EH (cell line): ENCODE measurements around the gene PUDP.

Source experiments
- DNase-seq: peaks from one replicate; pipeline ENCODE4 v3.0.0-alpha.2; 2015; ENCODE audit warnings: low read depth

The PUDP gene

DNA sequence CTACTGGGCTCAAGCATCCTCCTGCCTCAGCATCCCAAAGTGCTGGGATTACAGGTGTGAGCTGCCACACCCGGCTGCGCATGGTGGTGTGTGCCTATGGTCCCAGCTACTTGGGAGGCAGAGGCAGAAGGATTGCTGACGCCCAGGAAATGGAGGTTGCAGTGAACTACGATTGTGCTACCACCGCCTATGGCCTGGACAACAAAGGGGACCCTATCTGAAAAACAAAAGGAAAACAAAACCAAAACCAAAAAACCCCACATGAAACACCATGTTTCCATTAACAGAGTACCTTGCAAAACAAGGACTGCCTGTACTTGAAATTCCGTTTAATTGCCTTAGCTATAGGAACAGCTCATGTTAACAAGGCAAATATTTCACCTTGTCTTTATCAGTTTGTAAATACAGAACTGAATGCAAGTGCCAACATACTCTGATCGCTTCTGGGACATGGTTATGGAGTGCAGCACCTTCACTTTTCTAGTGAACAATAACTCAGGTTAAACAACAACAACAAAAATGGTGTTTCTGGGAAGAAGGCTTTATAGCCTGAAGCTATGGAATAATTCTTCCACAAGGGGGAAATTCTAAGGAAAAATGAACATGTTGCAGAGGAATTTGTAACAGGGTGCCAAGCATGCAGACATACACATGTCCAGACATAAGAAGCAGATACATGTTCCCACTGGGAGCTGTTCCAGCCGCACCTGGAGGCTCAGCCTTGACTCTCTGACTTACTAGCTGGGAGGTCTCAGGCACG is 73.6 kb downstream of the PUDP start:
- no peak for DNase-seq

DNA sequence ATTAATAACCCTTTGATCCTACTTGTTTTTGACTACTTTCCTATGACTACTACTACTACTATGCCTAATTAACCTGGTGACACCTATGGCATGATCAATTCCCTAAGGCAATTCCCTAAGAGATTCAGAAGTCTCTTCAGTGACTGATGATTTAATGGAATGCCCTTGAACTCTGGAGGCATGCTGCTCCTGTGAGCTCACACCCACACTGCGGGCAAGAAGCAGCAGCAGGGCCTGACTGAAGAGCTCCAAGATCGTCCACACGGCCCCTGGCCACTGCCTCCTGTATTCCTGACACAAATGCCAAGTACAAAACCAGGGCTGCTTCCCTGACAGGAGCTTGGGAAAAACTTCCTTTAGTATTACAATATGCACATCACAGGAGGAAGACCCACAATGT is 74.6 kb downstream of the PUDP start:
- no peak for DNase-seq

DNA sequence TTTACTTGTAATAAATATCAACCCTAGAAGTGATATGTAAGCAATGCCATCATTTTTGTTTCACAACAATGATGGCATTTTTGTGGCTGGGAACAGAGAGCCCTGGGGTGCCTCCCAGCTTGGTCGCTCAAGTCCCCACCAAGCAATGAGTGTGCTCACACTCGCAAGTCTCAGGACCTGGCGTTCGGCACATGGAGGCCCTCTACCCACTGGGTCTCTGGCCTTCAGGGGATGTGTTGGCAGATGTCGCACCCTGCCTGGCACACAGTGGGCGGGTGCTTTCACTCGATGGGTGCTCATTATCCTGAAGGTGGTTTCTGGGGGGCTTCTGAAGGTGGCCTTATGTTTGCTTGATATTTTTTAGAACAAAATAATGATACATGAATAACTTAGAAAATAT is 75.1 kb downstream of the PUDP start:
- DNase-seq = no peak

DNA sequence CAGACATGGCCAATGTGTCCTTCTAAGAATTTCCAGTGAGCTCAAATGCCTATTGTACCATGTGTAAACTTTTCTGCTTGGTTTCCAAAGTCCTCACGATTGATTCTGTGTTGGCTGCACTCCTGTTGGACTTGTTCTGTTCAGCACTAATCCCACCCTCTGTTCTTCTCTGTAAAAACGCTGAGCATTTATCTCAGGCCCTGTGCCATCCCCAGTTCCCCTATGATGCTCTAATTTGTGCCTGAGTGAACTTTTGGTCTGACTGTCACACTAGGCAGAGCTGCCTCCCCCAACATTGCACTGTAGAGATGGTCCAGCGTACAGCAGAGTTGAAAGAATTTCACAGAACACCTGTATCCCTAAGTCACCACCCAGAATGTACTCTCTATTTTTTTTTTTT is 76.6 kb downstream of the PUDP start:
- no peak for DNase-seq

DNA sequence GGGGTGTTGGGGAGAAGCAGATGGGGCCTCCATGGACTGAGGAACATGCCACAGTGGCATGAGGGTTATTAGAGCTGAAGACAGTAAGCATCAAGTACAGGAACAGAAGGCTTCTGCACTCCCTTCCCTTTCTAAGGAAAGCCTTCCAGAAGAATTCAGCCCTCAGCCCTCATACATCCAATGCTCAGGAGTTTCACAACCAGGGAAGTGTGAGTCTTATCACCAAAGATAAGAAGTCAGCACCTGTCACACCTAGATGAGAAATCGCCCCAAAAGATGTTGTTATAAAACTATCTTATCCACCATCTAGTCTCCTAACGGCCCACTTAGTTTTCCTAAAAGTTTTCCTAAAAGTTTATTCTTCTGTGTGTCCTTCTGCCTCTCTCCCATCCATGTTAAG is 78.4 kb downstream of the PUDP start:
- DNase-seq = no peak

DNA sequence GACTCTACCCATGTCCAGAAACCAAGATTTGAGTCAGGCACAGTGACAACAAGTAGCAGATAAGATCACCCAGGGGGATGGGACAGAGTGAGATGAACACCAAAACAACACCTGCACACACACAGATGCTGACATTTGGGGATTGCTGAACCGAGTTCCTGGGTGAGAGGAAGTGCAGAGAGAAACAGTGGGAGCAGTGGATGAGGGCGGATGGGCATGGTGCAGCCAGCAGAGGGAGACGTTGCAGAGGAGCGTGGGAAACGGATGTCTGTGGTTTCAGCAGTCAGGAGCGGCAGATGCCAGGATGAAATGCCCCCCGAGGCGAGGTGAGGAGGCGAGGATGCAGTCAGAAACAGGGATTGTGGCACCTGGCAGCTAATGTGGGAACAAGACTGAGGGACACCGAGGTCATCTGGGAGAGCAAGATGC is 79.0 kb downstream of the PUDP start:
- peak; percentile 64 for DNase-seq

DNA sequence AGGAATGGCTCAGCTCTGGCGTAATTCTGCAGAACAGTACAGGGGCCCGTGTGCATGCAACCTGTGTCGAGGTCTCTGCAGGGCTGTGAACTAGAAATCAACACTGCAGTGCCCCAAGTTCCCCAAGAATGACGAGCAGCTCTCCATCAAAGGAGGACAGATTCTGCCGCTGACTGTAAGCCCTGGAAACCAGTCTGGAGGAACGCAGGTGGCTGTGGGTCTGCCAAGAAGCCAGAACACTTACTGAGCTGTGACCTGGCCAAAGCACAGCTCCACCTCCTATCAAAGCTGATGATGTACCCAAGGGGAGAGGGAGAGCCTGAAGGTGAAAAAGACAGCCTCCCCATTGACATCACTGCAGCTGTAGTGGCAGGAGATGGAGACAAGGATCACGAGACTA is 80.7 kb downstream of the PUDP start:
- no peak for DNase-seq

DNA sequence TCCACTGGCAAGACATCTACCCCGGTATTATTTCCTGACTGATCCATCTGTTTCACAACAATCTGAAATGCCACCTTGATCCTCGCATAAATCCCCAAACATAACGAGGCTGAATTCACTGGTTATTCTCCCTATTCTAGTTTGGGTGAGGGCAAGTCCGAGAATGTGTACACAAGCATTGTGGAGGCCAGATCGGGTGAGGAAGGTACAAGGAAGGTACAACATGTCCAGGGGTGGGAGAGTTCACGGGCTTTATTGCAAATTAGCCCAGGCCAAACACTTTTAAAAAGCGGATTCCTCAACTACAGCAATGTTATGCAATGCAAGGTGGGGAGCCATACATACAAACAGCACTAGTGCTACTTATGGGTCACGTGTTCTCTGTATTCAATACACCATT is 82.5 kb downstream of the PUDP start:
- DNase-seq = no peak

DNA sequence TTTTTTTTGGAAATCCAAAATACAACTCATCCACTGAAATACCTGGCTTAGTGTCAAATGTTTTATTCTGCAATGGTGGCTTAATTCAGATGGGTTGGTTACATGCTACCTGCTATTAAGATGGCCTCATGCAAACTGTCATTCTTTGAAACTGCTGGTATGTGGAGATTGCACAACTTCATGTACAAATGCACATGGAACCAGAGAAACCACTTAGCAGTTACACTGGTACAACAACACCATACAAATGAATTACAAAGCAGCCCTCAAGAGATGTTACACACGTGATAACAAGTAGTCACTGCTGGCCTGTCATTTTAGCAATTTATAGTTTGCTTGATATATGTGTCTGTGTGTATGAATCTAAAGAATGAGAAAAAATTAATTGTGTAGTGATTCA is 85.0 kb downstream of the PUDP start:
- DNase-seq = peak; percentile 3

DNA sequence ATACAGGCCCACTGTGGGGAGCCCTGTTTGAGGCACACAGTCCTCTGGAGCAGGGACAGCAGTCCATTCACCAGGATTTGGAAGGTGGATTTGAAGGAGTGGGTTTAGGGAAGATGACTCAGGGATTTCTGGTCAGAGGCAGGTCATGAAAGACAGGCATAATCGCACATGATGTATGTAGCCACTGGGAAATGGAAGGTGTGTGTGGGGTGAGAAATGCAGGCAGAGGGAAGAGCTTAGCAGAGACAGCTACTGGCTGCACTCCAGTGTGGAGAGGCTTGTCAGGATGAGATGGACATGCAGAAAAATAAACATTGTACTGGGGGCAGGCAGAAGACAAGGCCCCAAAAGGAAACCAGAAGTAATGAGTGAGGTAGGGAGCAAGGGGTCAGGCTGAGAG is 85.7 kb downstream of the PUDP start:
- peak; percentile 57 for DNase-seq

DNA sequence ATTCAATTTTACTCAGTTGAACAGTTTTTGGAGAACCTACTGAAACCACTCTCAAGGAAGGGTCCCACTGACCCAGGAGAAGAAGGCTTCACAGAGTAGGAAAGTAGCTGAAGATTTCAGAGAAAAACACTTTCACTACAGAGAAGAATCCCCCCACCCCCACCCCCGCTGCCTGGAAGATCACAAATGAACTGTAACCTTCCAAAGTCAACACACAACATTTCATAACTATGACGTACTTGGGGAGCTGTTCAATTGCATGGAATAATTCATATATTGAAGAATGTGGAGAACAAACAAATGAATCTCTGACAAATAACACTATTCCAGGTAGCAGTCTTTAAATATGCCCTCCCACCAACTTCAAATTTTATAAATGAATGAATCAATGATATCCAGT is 86.5 kb downstream of the PUDP start:
- DNase-seq = no peak

DNA sequence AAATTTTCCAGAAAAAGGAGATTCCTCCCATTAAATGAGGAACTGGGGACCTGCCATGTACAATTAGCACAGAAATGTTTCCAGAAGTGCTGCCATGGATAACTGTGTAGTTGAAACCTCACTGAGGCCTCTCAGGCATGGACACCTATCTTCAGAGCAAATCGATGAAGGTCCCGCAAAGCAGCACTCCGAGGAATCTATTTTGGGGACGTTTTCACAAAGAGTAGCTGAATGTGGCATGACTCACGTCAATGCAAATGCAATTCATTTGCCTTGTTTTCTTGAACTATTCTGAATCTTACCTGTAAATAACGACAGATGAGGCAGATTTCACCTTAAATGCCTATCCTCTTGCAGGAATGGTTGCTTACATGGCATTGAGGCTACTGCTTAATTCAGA is 87.5 kb downstream of the PUDP start:
- no peak for DNase-seq

DNA sequence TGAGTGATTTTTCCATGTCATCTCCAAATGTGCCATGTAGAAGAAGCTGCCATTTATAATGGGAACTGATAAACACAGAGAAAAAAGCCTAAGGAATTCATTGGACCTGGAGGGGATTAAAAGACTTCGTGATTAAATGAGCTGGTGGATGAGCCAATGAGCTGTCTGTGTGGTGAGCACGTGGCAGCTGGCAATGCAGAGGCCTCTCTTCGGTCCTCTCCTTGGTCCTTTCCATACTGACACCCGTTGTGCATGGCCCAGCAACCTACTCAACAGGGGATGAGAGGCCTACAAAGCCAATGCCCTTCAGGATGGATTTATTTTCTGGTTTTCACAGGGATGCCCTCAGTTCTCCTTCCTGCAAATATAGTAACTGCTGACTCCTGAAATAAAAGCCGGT is 88.1 kb downstream of the PUDP start:
- no peak for DNase-seq

DNA sequence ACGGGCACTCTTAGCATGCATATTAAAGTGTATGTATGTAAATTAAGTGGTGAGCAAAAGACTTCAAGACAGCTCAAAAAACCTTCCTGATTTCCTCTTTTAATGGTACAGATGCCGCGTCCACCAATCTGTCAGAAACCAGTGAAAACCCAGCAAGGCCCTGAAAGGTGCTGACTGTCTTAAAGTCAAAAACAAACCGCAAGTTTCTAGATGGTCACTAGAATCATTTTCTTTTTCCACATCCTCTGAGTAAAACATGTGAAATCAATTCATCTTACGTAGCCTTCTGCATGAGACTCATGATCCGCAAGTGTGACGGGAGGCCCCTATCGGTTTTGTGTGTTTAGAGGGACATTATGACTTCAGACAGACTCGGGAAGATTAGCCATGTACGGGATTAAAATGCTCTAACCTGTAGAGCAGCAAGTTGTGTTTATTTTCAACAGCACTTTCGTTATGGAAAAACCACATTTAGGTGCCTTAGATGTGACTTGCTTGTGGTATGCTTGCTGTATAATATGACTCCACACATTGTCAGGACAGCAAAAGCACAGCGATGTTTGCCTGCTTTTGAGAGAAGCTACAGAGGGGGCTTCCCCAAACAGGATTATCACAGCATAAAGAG is 88.6 kb downstream of the PUDP start:
- DNase-seq = no peak

DNA sequence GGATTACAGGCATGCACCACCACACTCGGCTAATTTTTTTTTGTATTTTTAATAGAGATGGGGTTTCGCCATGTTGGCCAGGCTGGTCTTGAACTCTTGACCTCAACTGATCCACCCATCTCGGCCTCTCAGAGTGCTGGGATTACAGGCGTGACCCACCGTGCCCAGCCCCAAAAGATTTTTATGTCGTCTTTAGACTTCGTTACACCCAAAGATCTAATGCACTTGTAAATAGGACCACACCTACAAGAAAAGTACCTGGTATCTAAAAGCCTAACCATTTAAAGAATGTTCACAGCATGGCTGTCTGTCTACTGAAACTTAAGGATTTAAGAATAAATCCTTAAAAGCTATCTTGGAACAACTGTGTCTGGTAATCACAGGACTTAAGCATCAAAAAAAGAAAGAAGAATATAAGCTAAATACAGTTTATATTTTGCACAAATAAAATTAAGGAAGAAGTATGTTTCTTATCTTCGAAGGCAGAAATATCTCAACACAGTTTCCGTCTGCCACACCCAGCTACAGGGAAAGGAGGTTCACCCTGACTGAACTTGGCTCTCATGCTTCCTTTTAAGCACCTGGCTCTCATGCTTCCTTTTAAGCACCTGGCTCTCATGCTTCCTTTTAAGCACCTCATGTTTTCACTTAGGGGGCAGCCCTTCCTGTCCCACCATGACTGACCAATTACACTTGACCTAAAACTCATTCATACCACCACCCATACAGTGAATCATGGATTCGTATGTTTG is 92.4 kb downstream of the PUDP start:
- DNase-seq = no peak

DNA sequence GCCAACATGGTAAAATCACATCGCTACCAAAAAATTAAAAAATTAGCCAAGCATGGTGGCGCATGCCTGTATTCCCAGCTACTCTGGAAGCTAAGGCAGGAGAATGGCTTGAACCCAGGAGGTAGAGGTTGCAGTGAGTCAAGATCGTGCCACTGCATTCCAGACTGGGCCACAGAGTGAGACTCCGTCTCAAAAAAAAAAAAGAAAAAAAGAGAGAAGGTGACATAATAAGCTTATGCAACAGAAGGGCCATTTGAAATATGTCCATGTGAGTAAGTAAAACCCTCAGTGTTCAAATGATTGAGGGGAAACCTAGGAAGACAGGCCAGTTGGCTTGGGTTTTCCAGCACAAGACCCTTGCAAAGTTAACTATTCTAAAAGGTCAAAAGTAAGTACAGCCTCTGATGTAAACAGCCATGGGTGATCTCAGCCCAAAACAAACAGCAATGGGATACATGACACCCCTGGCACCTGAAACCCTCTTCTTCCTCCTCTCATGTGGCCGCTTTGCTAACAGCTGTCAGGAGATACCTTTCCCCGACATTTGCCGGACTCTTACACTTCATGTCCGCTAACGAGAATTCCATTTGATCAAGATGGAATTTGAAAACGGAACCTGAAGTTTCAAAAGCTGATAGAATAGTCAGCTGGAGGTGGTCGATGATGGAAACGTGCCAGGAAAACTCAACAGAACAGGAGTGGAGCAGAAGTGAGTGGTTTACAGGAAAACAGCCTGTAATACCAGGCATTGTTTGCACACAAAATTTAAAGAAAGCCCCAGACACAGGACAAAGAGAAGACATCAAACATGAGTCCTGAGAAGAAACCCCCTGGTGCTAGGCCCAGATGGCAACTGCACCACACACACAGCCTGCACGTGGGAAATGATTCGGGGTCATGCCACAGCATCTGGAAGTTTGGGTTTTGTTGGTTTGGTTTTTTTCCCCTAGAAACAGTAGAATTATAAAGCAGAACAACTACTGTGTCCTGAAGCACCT is 93.4 kb downstream of the PUDP start:
- no peak for DNase-seq

DNA sequence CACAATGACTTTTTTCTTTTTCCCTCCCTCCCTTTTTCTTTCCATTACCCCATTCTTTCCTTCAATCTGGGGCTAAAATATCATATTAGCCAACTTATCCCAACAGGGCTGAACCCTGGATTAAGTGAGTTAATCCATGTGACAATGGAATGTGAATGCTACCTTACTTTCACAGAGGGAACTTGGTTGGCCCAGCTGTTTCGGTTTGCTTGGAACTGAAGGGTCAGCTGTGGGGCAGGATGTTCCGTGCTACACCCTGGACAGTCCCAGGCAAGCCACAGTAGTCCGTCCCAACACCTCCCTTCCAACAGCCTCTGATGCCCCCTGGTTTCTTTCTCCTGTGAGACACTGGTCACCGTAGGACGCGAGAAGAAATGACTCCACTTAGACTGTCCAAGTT is 95.4 kb downstream of the PUDP start:
- no peak for DNase-seq

DNA sequence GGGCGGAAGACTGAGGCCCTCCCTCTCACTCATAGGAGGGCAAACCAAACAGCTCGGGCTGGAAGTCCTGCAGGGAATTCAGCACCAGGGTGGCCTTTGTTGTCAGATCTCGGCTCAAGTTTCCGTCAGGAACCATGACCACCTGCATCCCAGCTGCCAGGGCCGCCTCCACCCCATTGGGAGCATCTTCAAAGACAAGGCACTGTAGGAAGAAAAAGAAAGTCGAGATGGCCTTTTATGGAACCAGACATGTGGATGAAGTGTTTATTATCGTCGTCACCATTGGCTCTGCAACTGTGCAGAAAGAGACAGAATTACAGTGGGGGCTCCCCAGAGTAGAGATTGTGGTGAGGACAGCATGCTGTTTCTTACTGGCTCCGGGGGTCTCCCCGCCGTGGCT is 97.7 kb downstream of the PUDP start:
- DNase-seq = no peak

DNA sequence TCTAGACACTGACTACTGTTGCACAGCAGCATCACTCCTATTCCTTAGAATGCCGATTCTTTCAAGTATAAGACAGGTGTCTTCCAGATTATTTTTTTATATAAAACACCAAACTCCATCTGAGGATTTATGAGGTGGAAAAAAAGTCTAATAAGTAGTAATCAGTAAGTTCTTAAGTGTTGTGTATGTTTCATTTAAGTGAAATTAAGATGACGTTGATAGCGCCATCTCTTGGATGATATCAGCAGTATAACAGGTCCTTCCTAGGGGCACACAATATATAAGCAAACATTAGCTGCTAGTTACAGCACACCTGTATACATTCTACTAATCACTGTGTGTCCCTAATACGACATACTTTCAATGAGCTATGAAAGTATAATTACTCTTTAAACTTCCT is 100.0 kb downstream of the PUDP start:
- no peak for DNase-seq

DNA sequence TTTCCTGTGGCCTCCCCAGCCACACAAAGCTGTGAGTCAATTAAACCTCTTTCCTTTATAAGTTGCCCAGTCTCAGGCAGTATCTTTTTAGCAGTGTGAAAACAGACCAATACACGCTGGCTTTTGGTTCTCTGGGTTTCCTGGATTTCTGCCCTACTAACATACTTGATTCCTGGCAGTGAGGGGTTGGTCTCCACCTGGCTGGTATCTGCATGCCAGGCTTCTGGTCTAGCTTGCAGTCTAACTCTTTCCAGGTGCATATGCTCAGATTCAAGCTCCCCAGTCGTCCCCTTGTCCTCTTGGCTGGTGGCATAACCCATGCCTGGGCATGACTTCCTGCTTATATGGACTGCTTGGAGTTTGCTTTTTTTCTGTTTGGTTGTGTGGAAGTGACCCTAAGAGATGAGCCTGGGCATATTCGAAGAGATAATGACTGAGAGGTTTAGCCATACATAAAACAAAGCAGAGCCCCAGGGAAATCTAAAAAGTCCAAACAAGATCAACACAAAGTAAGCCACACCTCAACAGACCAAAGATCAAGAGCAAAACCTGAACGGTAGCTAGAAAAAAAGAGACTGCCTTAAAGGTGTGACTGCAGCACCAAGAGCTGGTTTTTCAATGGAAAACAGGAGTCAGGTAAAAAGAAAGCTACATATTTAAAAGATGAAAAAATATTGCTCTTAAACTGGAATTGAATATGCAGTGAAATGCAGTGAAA is 102.6 kb downstream of the PUDP start:
- DNase-seq = no peak

DNA sequence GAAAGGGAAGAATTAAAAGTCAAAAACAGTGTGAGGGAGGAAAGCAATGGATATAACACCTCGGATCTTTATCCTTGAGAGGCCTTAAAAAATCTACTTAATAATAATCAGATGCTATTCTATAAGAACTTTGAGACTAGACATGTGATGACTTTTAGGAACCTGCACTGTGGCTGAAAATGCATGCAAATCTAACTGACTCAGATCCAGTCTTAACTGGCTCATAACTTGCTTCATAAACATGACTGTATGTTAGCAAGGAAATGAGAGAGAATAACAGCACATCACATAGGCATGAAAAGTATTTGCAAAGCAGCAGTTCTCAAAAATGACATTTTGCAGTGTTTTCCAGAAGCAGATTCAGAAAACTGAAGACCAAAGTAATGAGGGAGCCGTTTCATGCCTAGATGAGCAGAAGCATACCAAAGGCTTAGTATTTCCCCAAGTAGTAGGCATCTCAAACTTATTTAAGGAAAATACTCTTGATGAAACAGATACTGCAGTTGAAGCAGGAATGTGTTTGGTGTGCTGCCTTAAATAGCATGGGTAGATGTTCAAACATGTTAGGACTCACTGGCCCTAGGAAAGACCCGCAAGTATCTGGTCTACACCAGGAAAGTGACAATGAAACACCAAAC is 104.0 kb downstream of the PUDP start:
- peak; percentile 79 for DNase-seq
